ENCODE results near the gene ARFRP1. TPM values are rescaled to one million over a fixed set of nuclear protein-coding genes. Genes with fewer than 3 reads are reported as not detected.

ARFRP1 gene
- total and polyA plus RNA-seq, 2 of the 13 experiments (the other 11 are each of a cell fraction or from before 2014, with no cell fraction given), result 32.0 to 51.1 TPM

- TF ChIP-seq ZNF570 (CRISPR knock-in tag; IDR thresholded peaks at IDR 0.05; ENCODE audit: borderline replicate concordance) (no peak), HES4 (CRISPR knock-in tag; IDR thresholded peaks at IDR 0.05; ENCODE audit: borderline replicate concordance) (0 out of 2 replicates have a peak, but pooled peaks have one; percentile 8), RBFOX2 (IDR thresholded peaks at IDR 0.05; ENCODE audit: low read depth, low read length) (0 out of 2 replicates have a peak, but pooled peaks have one; percentile 6), PAF1 (CRISPR knock-in tag; IDR thresholded peaks at IDR 0.05) (no peak), KDM3A (CRISPR knock-in tag; IDR thresholded peaks at IDR 0.05; ENCODE audit: low read depth) (peak; percentile 5; the same call in 1 of the 2 replicates), ZFP90 (CRISPR knock-in tag; IDR thresholded peaks at IDR 0.05; ENCODE audit: borderline replicate concordance) (0 out of 2 replicates have a peak, but pooled peaks have one; percentile 27), CENPBD1 (CRISPR knock-in tag; IDR thresholded peaks at IDR 0.05; ENCODE audit: borderline replicate concordance, low read depth) (no peak), SRSF4 (IDR thresholded peaks at IDR 0.05; ENCODE audit: low read depth, low read length, poor library complexity, severe bottlenecking) (no peak), IRF1 (CRISPR knock-in tag; IDR thresholded peaks at IDR 0.05; ENCODE audit: low read depth) (no peak), SYNCRIP (IDR thresholded peaks at IDR 0.05; ENCODE audit: insufficient read depth, low read depth, low read length) (no peak), FOXP1 (IDR thresholded peaks at IDR 0.05) (no peak), FOXP1 (CRISPR knock-in tag; IDR thresholded peaks at IDR 0.05) (no peak), PCBP1 (IDR thresholded peaks at IDR 0.05; ENCODE audit: borderline replicate concordance, low read depth, low read length) (0 out of 2 replicates have a peak, but pooled peaks have one; percentile 68), KLF12 (CRISPR knock-in tag; IDR thresholded peaks at IDR 0.05; ENCODE audit: borderline replicate concordance) (no peak), CHCHD3 (CRISPR knock-in tag; IDR thresholded peaks at IDR 0.05) (0 out of 2 replicates have a peak, but pooled peaks have one; percentile 22), AGO2 (optimal IDR thresholded peaks at IDR 0.05; ENCODE audit: low read depth, low read length) (peak; percentile 80), KLF9 (CRISPR knock-in tag; IDR thresholded peaks at IDR 0.05; ENCODE audit: low read depth) (no peak), ERF (CRISPR knock-in tag; IDR thresholded peaks at IDR 0.05) (no peak), NFYC (CRISPR knock-in tag; IDR thresholded peaks at IDR 0.05) (no peak), POLR2AphosphoS2 (IDR thresholded peaks at IDR 0.05; ENCODE audit: low read depth, low read length) (no peak), MATR3 (CRISPR knock-in tag; IDR thresholded peaks at IDR 0.05) (0 out of 2 replicates have a peak, but pooled peaks have one; percentile 32), ZBTB14 (CRISPR knock-in tag; IDR thresholded peaks at IDR 0.05) (no peak), ZNF121 (CRISPR knock-in tag; IDR thresholded peaks at IDR 0.05) (no peak), ZNF274 (CRISPR knock-in tag; IDR thresholded peaks at IDR 0.05) (0 out of 2 replicates have a peak, but pooled peaks have one; percentile 43), POLR2A (IDR thresholded peaks at IDR 0.05; ENCODE audit: insufficient read depth in 1 of 2, low read depth in 2 of 2, low read length in 2 of 2) (peak in 1 of 2 experiments; percentile 27; a peak in 1 of 4 replicates), AGO1 (IDR thresholded peaks at IDR 0.05; ENCODE audit: low read depth, low read length, poor library complexity, severe bottlenecking) (peak; percentile 94), ATF4 (CRISPR knock-in tag; IDR thresholded peaks at IDR 0.05) (no peak)
Observed at GRCh38 chr20:63689046-63690002, 18.5 kb downstream of the ARFRP1 start (continued).
